ENCODE results near the gene PI4KB.
A peak's percentile ranks its signal among the peaks of the same experiment; 100 is the strongest.

Gene PI4KB

GRCh38 chr1:151243683-151244216 lies 83.5 kb downstream of the PI4KB start:
- H3K27ac ChIP-seq (ENCODE audit: insufficient read depth in 1 of 2, low read depth in 1 of 2, low read length in 2 of 2, poor library complexity in 1 of 2, severe bottlenecking in 2 of 2) = peak overlapping the region in 1 of 2 experiments; percentile 10
- POLR2A ChIA-PET = no interaction called here

GRCh38 chr1:151242442-151242841 lies 84.8 kb downstream of the PI4KB start:
- Histone ChIP-seq H3K36me3 (ENCODE audit: control insufficient read depth in 4 of 4, insufficient read depth in 4 of 4, low read length in 3 of 4) (peaks cover 36 to 92% (median 73%) of the 10 kb centered on the region in 4 experiments), H3K4me3 (ENCODE audit: control insufficient read depth in 1 of 7, extremely low read depth in 1 of 7, insufficient read depth in 4 of 7, low read depth in 2 of 7, low read length in 6 of 7) (no peak overlapping the region), H3K27ac (ENCODE audit: insufficient read depth in 1 of 2, low read depth in 1 of 2, low read length in 2 of 2, poor library complexity in 1 of 2, severe bottlenecking in 2 of 2) (no peak overlapping the region), H3K4me1 (ENCODE audit: control extremely low read depth in 1 of 4, control insufficient read depth in 4 of 4, insufficient read depth in 4 of 4, low read length in 3 of 4) (no peaks in the 10 kb centered on the region), H3K9me3 (ENCODE audit: control extremely low read depth in 1 of 5, control insufficient read depth in 4 of 5, insufficient read depth in 2 of 5, low read depth in 1 of 5, low read length in 4 of 5) (no peaks in the 10 kb centered on the region), H3K27me3 (replicated peaks in 2 of 5; ENCODE audit: control insufficient read depth in 4 of 5, insufficient read depth in 5 of 5, low read length in 4 of 5) (no peaks in the 10 kb centered on the region)
- DNase-seq = no peak
- WGBS (ENCODE audit: insufficient coverage) = no CpG with 5 or more reads among the region's 2 CpGs
- ChIA-PET CTCF (interaction anchor here (1.4 to 1.5 kb wide), 2 partner anchors 9 to 15 kb away, joined by 4 to 7 read pairs; no protein-coding TSS in a partner anchor), POLR2A (no interaction called here)

More at GRCh38 chr1:151243683-151244216, 83.5 kb downstream of the PI4KB start:
- CTCF ChIA-PET = interaction anchor here (0.7 kb wide), 1 partner anchor 13 kb away, joined by 3 read pairs; no protein-coding TSS in a partner anchor
- Histone ChIP-seq H3K4me3 (ENCODE audit: control insufficient read depth in 1 of 7, extremely low read depth in 1 of 7, insufficient read depth in 4 of 7, low read depth in 2 of 7, low read length in 6 of 7) (no peak overlapping the region), H3K36me3 (ENCODE audit: control insufficient read depth in 4 of 4, insufficient read depth in 4 of 4, low read length in 3 of 4) (peaks cover 31 to 92% (median 72%) of the 10 kb centered on the region in 4 experiments), H3K4me1 (ENCODE audit: control extremely low read depth in 1 of 4, control insufficient read depth in 4 of 4, insufficient read depth in 4 of 4, low read length in 3 of 4) (no peaks in the 10 kb centered on the region), H3K27me3 (replicated peaks in 2 of 5; ENCODE audit: control insufficient read depth in 4 of 5, insufficient read depth in 5 of 5, low read length in 4 of 5) (no peaks in the 10 kb centered on the region), H3K9me3 (ENCODE audit: control extremely low read depth in 1 of 5, control insufficient read depth in 4 of 5, insufficient read depth in 2 of 5, low read depth in 1 of 5, low read length in 4 of 5) (no peaks in the 10 kb centered on the region)
- 100% methylated on average over 2 of the region's 5 CpGs for WGBS (ENCODE audit: insufficient coverage)
- no peak for DNase-seq
